Measurements from ENCODE around the gene POU6F2.

GRCh38 chr7:39091145-39091544, 113.4 kb downstream of the POU6F2 start:
- TF ChIP-seq CTCF (IDR thresholded peaks at IDR 0.05) = no peak
- no peak for TF ChIP-seq POLR2A (IDR thresholded peaks at IDR 0.05)
